Left kidney (tissue), 2 donors: Measurements from ENCODE around the gene FNDC11. TPM values are rescaled to one million over a fixed set of nuclear protein-coding genes. Genes with fewer than 3 reads are reported as not detected.
"Not testable (repeated sequence)": the region's sequence is repeated elsewhere in the genome, so short reads cannot be mapped to it uniquely, and the experiment has no call there.

Source experiments
- DNase-seq: peaks from one replicate; pipeline ENCODE4 v3.0.0-alpha.2; 2013
- polyA plus RNA-seq: library from polyadenylated mRNA; unstranded; fragments of 120-200 nt; gene quantifications from one replicate; pipeline ENCODE4 v1.2.1, GENCODE V29; 2013; ENCODE audit not compliant: insufficient read length

Gene FNDC11
- polyA plus RNA-seq, 1 donor, result 0.81 TPM

- no peak for DNase-seq
Measured at GRCh38 chr20:63598479-63599395, 44.8 kb downstream of the FNDC11 start.

GRCh38 chr20:63599396-63600050 lies 45.6 kb downstream of the FNDC11 start:
- DNase-seq, result no peak

- not testable (repeated sequence) for DNase-seq
Measured at GRCh38 chr20:63601679-63602078, 47.7 kb downstream of the FNDC11 start.

- no peak for DNase-seq
Measured at GRCh38 chr20:63602321-63602720, 48.4 kb downstream of the FNDC11 start.

Other genes with a start within 250 kb of the FNDC11 start
- 13.3 TPM for gene CHRNA4, start 192.8 kb upstream of the FNDC11 start, polyA plus RNA-seq
- gene KCNQ2, start 81.5 kb upstream of the FNDC11 start, polyA plus RNA-seq, result 5.5 TPM
- gene EEF1A2, start 55.1 kb upstream of the FNDC11 start, polyA plus RNA-seq, result 0.67 TPM
- 118 TPM for gene PPDPF, start 33.4 kb upstream of the FNDC11 start, polyA plus RNA-seq
- gene PTK6, start 16.8 kb upstream of the FNDC11 start, polyA plus RNA-seq, result 1.1 TPM
- gene SRMS, start 6.4 kb upstream of the FNDC11 start, polyA plus RNA-seq, result not detected
- gene HELZ2, start 20.1 kb downstream of the FNDC11 start, polyA plus RNA-seq, result 11.8 TPM
- 10.7 TPM for gene GMEB2, start 72.9 kb downstream of the FNDC11 start, polyA plus RNA-seq
- 22.7 TPM for gene STMN3, start 99.3 kb downstream of the FNDC11 start, polyA plus RNA-seq
- gene RTEL1, start 104.2 kb downstream of the FNDC11 start, polyA plus RNA-seq, result 19.8 TPM
- gene TNFRSF6B, start 142.5 kb downstream of the FNDC11 start, polyA plus RNA-seq, result 2.1 TPM
- 27.0 TPM for gene ARFRP1, start 153.8 kb downstream of the FNDC11 start, polyA plus RNA-seq
- gene ZGPAT, start 153.9 kb downstream of the FNDC11 start, polyA plus RNA-seq, result 17.8 TPM
- gene LIME1, start 182.5 kb downstream of the FNDC11 start, polyA plus RNA-seq, result 4.3 TPM
- 73.0 TPM for gene SLC2A4RG, start 185.6 kb downstream of the FNDC11 start, polyA plus RNA-seq